ENCODE results near the gene BRD7. TPM values are rescaled to one million over a fixed set of nuclear protein-coding genes. Genes with fewer than 3 reads are reported as not detected.

BRD7 gene
- total and polyA plus RNA-seq, 2 of the 4 experiments (the other 2 are of a cell fraction): 24.8 to 29.9 TPM

DNA sequence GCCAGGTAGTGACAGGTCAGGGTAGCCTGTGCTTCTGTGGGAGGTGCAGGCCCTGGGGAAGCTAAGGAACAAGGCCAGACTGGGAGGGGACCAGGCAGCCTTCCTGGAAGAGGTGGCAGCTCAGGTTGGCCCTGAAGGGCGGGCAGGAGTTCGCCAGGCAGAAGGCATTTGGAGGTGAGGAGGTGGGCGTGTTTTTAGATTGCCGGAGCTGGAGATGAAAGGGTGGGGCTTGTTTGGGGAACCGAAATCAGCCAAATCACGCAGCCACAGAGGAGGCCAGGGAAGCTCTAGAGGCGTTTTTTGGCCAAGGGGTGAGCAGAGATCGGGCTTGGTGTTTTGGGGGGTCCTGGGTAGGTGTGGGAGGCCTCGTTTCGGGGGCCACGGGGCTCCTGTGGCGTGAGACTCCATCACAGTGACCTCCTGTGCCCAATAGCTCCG lies 94.9 kb downstream of the BRD7 start:
- H4K20me1 ChIP-seq (ENCODE audit: insufficient read depth, low read length): peaks cover 7% of the 10 kb centered on the region; the same call in 1 of the 2 replicates
- no peak overlapping the region for H3K4me3 ChIP-seq (ENCODE audit: insufficient read depth, low read depth, low read length)
- no peaks in the 10 kb centered on the region for H3K27me3 ChIP-seq (ENCODE audit: control insufficient read depth, insufficient read depth, low read length)
- H2BK15ac ChIP-seq (ENCODE audit: low read depth, low read length): no peak overlapping the region
- peaks cover 2% of the 10 kb centered on the region; the same call in 1 of the 2 replicates for H3K36me3 ChIP-seq (ENCODE audit: control insufficient read depth, insufficient read depth, low read length)
- no peak overlapping the region for H3K23ac ChIP-seq (ENCODE audit: low read depth, low read length)
- H3K4ac ChIP-seq (ENCODE audit: low read depth, low read length): no peak overlapping the region
- H3K18ac ChIP-seq (ENCODE audit: low read depth, low read length): no peak overlapping the region
- H3K4me1 ChIP-seq (ENCODE audit: control insufficient read depth, insufficient read depth, low read length): no peaks in the 10 kb centered on the region
- no peak for TF ChIP-seq MAFK (IDR thresholded peaks at IDR 0.05; ENCODE audit: low read depth, low read length)
- no peak for TF ChIP-seq NFE2L2 (IDR thresholded peaks at IDR 0.05; ENCODE audit: low read depth, low read length)
- no peak for TF ChIP-seq RCOR1 (IDR thresholded peaks at IDR 0.05; ENCODE audit: insufficient replicate concordance, low read length)
- TF ChIP-seq POLR2A (IDR thresholded peaks at IDR 0.05; ENCODE audit: low read depth, low read length): no peak
- ATAC-seq (ENCODE audit: low read depth) (no peak), DNase-seq (no peak)
- intact Hi-C loops (cut with micrococcal nuclease) (no loop called here), dilution Hi-C loops (cut with HindIII; ENCODE audit: low sequenced_read_pairs, unreplicated experiment) (no loop called here), in situ Hi-C loops (cut with MboI; ENCODE audit: low sequenced_read_pairs) (no loop called here)
- H4K91ac ChIP-seq (ENCODE audit: insufficient read depth, low read depth, low read length): no peak overlapping the region
- no TSS peak for BruUV-seq (replicated peaks)
- CTCF ChIA-PET: no interaction called here
- no peak overlapping the region for H3K4me2 ChIP-seq (ENCODE audit: low read depth, low read length)
- H2BK5ac ChIP-seq (ENCODE audit: low read depth, low read length, poor library complexity, severe bottlenecking): no peak overlapping the region
- POLR2A ChIA-PET (ENCODE audit: unreplicated experiment): no interaction called here
- no peak overlapping the region for H4K5ac ChIP-seq (ENCODE audit: low read depth, low read length)
- no peak overlapping the region for H3K27ac ChIP-seq (ENCODE audit: insufficient read depth, low read length)
- no peak overlapping the region for H2AK9ac ChIP-seq (replicated peaks; ENCODE audit: low read depth, low read length, poor library complexity)
- H3K9ac ChIP-seq (ENCODE audit: low read depth, low read length): no peak overlapping the region
- H4K8ac ChIP-seq (ENCODE audit: low read depth in 2 of 2, low read length in 2 of 2): no peak overlapping the region
- H3K9me3 ChIP-seq (ENCODE audit: control insufficient read depth, insufficient read depth, low read length): no peaks in the 10 kb centered on the region
- H3K9me1 ChIP-seq (ENCODE audit: insufficient read depth, low read length): no peaks in the 10 kb centered on the region
- H2AFZ ChIP-seq (replicated peaks; ENCODE audit: low read length, poor library complexity): no peak overlapping the region
- WGBS, 2 experiments (ENCODE audit: extremely low coverage in 2 of 2, insufficient read length in 1 of 2): 78% methylated on average over 6 of the region's 13 CpGs; no CpG with 5 or more reads in 1 of the 2 experiments
- no peak overlapping the region for H3K14ac ChIP-seq (replicated peaks; ENCODE audit: low read depth, low read length)
- H2BK20ac ChIP-seq (ENCODE audit: low read depth, low read length): no peak overlapping the region
- no peak overlapping the region for H2AK5ac ChIP-seq (ENCODE audit: low read depth, low read length)
- no peak overlapping the region; the same call in 1 of the 2 replicates for H3K56ac ChIP-seq (ENCODE audit: extremely low read depth, insufficient read depth, low read length)
- peaks cover 8 to 35% of the 10 kb centered on the region in 2 experiments for H3K79me1 ChIP-seq (ENCODE audit: low read depth in 1 of 2, low read length in 2 of 2)
- H2BK120ac ChIP-seq (ENCODE audit: low read depth, low read length): no peak overlapping the region

Data from IMR-90 (cell line).